Measurements from ENCODE around the gene KRT33B. TPM values are rescaled to one million over a fixed set of nuclear protein-coding genes. Genes with fewer than 3 reads are reported as not detected.

The KRT33B gene
- total RNA-seq, 1 experiment from 2014 or later = not detected

DNA sequence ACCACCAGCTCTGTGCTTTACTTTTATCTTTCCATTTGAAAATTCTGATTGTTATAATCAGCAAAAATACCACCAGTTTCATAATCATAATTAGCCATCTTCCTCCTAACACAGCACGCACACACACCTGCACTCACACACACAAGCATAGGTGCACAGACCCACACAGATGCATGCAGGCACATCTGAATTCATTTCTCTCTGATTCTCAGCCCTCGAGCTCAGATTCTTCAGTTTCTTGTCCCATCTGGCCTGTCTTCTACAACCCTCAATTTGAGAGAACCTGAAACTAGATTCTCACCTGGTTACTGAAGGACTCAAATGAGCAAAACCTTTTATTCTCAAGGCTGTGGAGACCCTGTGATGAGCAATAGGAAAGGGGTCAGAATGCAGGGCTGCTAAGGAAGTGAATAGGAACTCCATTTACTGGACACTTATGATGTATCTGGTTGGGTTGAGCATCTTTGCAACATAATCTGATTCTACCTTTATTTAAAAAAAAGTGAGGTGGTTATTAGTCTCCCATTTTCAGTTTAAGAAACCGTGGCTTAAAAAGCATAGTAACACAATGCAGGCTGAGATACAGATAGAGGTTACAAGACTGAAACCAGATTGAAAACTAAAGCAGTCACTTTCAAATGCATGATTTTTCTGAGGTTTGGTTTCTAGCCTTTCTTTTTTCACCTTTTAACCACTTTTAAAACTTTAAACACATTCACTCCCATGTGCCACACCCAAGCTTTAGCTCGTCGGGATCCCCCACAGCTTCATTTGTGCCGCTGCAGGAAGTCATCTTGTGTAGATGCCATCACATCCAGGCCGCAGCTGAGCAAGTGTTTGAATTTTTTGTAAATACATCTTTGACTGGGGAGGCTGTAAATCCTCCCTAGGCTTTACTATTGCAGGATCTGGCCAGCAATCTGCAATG is 28.4 kb downstream of the KRT33B start:
- Mint-ChIP-seq H3K27me3 (ENCODE audit: insufficient read depth, unreplicated experiment) (no peaks in the 10 kb centered on the region), H3K4me1 (ENCODE audit: insufficient read depth, unreplicated experiment) (peaks cover 11% of the 10 kb centered on the region), H3K9me3 (ENCODE audit: unreplicated experiment) (no peaks in the 10 kb centered on the region), H3K36me3 (ENCODE audit: insufficient read depth, unreplicated experiment) (no peaks in the 10 kb centered on the region), H3K4me3 (ENCODE audit: unreplicated experiment) (no peak overlapping the region), H3K27ac (ENCODE audit: low read depth, unreplicated experiment) (no peak overlapping the region)
- POLR2A ChIA-PET = interaction anchor here (0.6 to 1.8 kb wide), 3 partner anchors 14 to 439 kb away, joined by 3 to 5 read pairs (median 5); no protein-coding TSS in a partner anchor
- no peak for DNase-seq (ENCODE audit: unreplicated experiment)
- BruUV-seq (replicated peaks) = no TSS peak
- intact Hi-C loops (cut with micrococcal nuclease) = no loop called here
- CTCF ChIA-PET = interaction anchor here (1.5 kb wide), 1 partner anchor 18 kb away, joined by 4 read pairs; no protein-coding TSS in a partner anchor
- TF ChIP-seq, protein P1, sequence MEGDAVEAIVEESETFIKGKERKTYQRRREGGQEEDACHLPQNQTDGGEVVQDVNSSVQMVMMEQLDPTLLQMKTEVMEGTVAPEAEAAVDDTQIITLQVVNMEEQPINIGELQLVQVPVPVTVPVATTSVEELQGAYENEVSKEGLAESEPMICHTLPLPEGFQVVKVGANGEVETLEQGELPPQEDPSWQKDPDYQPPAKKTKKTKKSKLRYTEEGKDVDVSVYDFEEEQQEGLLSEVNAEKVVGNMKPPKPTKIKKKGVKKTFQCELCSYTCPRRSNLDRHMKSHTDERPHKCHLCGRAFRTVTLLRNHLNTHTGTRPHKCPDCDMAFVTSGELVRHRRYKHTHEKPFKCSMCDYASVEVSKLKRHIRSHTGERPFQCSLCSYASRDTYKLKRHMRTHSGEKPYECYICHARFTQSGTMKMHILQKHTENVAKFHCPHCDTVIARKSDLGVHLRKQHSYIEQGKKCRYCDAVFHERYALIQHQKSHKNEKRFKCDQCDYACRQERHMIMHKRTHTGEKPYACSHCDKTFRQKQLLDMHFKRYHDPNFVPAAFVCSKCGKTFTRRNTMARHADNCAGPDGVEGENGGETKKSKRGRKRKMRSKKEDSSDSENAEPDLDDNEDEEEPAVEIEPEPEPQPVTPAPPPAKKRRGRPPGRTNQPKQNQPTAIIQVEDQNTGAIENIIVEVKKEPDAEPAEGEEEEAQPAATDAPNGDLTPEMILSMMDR (IDR thresholded peaks at IDR 0.05; ENCODE audit: unreplicated experiment) = no peak

DNA sequence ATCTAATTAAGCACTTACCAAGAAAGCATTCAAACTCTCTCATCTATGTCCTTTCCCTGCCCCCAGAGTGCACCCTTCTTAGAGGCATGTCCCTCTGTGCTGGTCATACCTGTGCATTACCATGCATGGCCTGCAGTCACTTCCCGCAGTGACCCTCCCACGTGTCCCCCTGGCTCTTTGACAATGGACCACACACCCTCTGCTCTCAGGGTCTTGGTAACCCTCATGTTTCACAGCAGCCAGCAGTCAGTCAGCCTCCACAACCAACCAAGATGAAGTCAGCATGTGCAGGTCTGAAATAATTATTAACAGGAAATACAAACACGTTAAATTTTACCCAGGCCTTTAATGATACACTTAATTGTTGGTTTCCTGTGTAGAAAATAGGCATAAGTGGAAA is 29.1 kb downstream of the KRT33B start:
- POLR2A ChIA-PET = interaction anchor here (0.6 to 1.8 kb wide), 3 partner anchors 14 to 438 kb away, joined by 3 to 5 read pairs (median 5); no protein-coding TSS in a partner anchor
- Mint-ChIP-seq H3K4me3 (ENCODE audit: unreplicated experiment) (no peak overlapping the region), H3K27me3 (ENCODE audit: insufficient read depth, unreplicated experiment) (peaks cover 6% of the 10 kb centered on the region), H3K4me1 (ENCODE audit: insufficient read depth, unreplicated experiment) (peaks cover 11% of the 10 kb centered on the region), H3K36me3 (ENCODE audit: insufficient read depth, unreplicated experiment) (no peaks in the 10 kb centered on the region), H3K9me3 (ENCODE audit: unreplicated experiment) (no peaks in the 10 kb centered on the region), H3K27ac (ENCODE audit: low read depth, unreplicated experiment) (no peak overlapping the region)
- no peak for DNase-seq (ENCODE audit: unreplicated experiment)
- CTCF ChIA-PET = interaction anchor here (1.1 kb wide), 1 partner anchor 11 kb away, joined by 3 read pairs; no protein-coding TSS in a partner anchor
- TF ChIP-seq, protein P1 (IDR thresholded peaks at IDR 0.05; ENCODE audit: unreplicated experiment) = no peak
- no TSS peak for BruUV-seq (replicated peaks)
- intact Hi-C loops (cut with micrococcal nuclease) = no loop called here

DNA sequence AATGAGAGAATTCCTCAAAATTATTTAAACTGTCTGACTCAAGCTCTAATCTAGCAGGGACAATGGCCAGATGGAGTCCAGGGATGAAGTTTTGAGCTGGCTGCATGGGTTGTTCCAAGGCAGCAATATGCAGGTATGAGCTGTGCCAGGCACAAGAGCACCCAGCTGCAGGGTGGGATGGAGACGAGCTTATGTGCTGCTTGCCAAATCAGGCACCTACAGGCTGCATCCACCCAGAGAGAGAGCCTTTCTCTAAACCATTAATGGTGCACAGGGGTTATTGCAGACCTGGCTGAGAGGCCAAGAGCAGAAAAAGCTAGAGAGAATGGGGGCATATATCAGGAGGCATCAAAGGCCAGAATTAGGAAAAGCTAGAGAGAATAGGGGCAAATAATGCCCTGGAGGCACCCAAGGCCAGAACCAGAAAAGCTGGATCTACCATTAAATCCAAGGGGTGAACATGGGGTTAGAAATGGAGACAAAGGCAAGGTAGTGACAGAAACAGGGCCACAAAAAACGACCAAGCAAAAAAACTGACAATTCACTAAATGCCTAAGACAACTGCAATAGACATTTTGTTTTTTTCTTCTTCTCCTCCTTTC is 29.9 kb downstream of the KRT33B start:
- intact Hi-C loops (cut with micrococcal nuclease) = no loop called here
- POLR2A ChIA-PET = interaction anchor here (0.7 to 1.4 kb wide), 3 partner anchors 21 to 179 kb away, joined by 3 to 5 read pairs (median 4); partner anchors contain the start of gene KRT15
- no peak overlapping the region for H3K4me3 Mint-ChIP-seq (ENCODE audit: unreplicated experiment)
- H3K36me3 Mint-ChIP-seq (ENCODE audit: insufficient read depth, unreplicated experiment) = no peaks in the 10 kb centered on the region
- peaks cover 11% of the 10 kb centered on the region for H3K4me1 Mint-ChIP-seq (ENCODE audit: insufficient read depth, unreplicated experiment)
- H3K27ac Mint-ChIP-seq (ENCODE audit: low read depth, unreplicated experiment) = peak overlapping the region; percentile 77
- BruUV-seq (replicated peaks) = no TSS peak
- DNase-seq (ENCODE audit: unreplicated experiment) = no peak
- TF ChIP-seq, protein P1 (IDR thresholded peaks at IDR 0.05; ENCODE audit: unreplicated experiment) = no peak
- H3K27me3 Mint-ChIP-seq (ENCODE audit: insufficient read depth, unreplicated experiment) = peaks cover 11% of the 10 kb centered on the region
- CTCF ChIA-PET = interaction anchor here (0.6 to 1.1 kb wide), 5 partner anchors 10 to 889 kb away, joined by 3 to 4 read pairs (median 3); no protein-coding TSS in a partner anchor
- H3K9me3 Mint-ChIP-seq (ENCODE audit: unreplicated experiment) = no peaks in the 10 kb centered on the region

Measured in MCF 10A (cell line).